ENCODE results near the gene MSRB3.

- TF ChIP-seq POLR2AphosphoS5 (IDR thresholded peaks at IDR 0.05) (no peak), POLR2A (IDR thresholded peaks at IDR 0.05) (no peak), EP300 (IDR thresholded peaks at IDR 0.05) (no peak)
- TF ChIP-seq, protein P1, sequence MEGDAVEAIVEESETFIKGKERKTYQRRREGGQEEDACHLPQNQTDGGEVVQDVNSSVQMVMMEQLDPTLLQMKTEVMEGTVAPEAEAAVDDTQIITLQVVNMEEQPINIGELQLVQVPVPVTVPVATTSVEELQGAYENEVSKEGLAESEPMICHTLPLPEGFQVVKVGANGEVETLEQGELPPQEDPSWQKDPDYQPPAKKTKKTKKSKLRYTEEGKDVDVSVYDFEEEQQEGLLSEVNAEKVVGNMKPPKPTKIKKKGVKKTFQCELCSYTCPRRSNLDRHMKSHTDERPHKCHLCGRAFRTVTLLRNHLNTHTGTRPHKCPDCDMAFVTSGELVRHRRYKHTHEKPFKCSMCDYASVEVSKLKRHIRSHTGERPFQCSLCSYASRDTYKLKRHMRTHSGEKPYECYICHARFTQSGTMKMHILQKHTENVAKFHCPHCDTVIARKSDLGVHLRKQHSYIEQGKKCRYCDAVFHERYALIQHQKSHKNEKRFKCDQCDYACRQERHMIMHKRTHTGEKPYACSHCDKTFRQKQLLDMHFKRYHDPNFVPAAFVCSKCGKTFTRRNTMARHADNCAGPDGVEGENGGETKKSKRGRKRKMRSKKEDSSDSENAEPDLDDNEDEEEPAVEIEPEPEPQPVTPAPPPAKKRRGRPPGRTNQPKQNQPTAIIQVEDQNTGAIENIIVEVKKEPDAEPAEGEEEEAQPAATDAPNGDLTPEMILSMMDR (IDR thresholded peaks at IDR 0.05): no peak
Observed at GRCh38 chr12:65257986-65258385, 20.5 kb upstream of the MSRB3 start.

Measured in gastroesophageal sphincter (tissue), 3 donors.